DMS 273 treated with DMSO at 0.1 percent for 48 hours (cell line): ENCODE measurements around the gene IL18.
A peak's percentile ranks its signal among the peaks of the same experiment; 100 is the strongest.
"Not testable (repeated sequence)": the region's sequence is repeated elsewhere in the genome, so short reads cannot be mapped to it uniquely, and the experiment has no call there.

Source experiments
- DNase-seq: peaks from one replicate; lab custom pipeline; 2025; lab: John Stamatoyannopoulos, UW

The IL18 gene

DNA sequence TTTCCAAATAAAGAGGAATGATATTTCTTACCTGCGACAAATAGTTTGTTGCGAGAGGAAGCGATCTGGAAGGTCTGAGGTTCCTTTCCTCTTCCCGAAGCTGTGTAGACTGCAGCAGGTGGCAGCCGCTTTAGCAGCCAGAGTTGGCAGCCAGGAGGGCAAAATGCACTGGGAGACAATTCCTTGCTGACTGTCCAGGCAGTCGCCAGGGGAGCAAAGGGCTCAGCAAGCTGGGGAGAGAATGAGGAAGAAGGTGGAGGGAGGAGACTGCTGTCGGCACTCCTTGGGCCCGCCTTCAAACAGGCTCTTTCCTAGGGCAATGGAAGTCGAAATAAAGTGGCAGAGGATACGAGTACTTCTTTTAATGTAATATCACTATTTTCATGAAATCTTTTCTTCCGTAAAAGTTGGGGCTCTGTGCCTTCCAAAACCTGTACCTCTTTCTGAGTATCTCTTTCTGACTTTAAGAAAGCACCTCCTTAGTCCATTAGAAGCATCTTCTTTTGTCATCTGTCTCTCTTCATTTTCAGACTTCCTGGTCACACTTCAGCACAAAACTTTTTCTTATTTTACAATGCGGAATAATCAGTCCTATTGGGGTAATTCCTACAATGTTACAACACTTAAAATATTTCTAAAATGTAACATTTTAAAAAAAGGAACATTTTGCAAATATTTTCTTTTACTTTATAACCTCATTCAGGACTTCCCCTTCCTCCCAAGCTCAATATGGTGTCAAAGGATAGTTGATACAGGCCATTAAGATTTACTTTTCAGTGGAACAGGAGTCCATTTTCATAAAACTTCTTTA is at the start of gene IL18:
IL18 (minus strand) TSS at position 220 of the 811 bp plus-strand sequence. CDS start 9,041 bp downstream, outside the sequence.
- no peak for DNase-seq

DNA sequence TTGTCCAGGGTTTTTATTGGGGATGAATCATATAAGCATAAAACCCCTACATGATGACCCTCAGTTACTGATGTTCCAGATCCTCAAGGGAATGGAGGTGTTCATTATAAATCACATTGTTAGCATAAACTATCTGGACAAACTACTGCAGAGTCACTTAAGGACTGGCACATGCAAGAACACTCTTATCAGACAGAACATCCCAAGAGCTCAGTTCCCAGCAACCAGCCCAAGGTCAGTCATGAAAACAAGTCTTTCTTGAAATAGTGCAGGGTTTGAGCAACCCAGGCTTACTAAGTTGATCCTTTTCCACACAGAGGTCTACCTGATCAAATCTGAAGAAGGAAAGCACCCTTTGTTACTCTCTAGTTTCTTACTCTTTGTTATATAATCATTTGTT is 48.8 kb upstream of the IL18 start:
- DNase-seq: no peak

DNA sequence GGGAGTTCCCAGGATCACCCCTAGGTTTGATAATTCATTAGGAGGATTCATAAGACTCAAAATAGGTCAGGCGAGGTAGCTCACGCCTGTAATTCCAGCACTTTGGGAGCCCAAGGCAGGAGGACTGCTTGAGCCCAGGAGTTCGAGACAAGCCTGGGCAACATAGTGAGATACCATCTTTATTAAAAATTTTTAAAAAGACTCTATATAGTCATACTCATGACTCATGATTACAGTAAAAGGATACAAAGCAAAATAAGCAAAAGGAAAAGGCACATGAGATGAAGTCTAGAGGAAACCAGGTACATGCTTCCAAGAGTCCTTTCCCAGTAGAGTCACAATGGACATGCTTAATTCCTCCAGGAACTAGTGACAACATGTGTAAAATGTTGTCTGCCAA is 48.4 kb upstream of the IL18 start:
- no peak for DNase-seq

DNA sequence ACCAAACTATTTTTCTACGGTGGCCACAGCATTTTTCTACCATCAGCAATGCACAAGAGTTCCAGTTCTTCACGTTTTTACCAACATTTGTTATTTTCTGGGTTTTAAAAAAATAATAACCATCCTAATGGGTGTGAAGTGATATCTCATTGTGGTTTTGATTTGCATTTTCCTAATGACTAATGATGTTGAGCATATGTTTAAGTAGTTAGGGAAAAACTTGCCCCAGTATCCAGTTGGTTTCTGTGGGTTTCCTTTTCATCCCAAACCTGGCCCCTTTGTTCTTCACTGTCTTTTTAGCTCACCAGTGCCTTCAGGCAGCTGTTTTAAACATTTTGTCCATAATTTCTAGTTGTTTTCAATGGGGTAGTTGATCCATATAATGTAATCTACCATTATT is 47.6 kb upstream of the IL18 start:
- DNase-seq: no peak

DNA sequence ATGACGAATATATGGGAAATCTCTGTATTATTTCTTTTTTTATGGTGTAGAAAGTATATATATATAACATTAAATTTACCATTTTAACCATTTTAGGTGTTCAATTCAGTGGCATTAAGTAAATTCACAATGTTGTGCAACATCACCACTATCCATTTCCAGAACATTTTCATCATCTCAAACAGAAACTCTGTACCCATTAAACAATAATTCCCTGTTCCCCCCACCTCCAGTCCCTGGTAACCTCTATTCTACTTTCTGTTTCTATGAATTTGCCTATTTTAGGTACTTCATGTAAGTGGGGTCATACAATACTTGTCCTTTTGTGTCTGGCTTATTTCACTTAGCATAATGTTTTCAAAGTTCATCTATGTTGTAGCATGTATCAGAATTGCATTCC is 47.0 kb upstream of the IL18 start:
- DNase-seq: no peak

DNA sequence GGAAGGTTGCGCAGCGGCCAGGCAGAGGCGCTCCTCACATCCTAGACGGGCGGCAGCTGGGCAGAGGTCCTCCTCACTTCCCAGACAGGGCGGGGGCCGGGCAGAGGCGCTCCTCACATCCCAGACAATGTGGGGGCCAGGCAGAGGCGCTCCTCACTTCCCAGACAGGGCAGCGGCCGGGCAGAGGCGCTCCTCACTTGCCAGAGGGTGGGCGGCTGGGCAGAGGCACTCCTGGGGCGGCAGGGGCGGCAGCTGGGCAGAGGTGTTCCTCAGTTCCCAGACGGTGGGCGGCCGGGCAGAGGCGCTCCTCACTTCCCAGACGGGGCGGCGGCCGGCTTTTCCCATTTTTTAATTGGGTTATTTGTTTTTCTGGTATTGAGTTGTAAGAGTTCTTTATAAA is 42.2 kb upstream of the IL18 start:
- DNase-seq: no peak

DNA sequence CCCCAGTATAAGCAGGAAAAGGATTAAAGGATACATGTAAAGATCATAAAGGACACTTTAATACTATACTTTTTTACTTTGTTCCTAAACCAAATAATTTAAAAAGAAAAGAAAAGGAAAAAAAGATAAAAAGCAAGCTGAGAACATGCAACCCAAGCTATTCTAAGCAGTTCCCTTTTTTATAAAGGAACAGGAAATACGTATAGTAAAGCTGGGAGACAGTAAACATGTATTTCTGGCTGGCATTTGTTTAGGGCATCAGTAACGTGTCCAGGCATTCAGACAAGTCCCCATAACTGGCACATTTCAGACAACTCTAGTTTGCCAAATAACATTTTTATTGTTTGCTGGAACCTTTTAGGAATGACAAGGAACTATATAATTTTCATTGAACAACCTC is 36.4 kb upstream of the IL18 start:
- DNase-seq: no peak

DNA sequence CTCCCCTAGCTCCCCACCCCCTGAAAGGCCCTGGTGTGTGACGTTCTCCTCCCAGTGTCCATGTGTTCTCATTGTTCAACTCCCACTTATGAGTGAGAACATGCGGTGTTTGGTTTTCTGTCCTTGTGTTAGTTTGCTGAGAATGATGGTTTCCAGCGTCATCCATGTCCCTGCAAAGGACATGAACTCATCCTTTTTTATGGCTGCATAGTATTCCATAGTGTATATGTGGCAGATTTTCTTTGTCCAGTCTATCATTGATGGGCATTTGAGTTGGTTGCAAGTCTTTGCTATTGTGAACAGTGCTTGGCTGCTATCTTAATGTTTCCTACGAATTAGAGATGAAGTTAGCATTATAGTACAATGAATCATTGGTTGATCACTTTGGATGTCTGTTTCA is 35.2 kb upstream of the IL18 start:
- DNase-seq: not testable (repeated sequence)

DNA sequence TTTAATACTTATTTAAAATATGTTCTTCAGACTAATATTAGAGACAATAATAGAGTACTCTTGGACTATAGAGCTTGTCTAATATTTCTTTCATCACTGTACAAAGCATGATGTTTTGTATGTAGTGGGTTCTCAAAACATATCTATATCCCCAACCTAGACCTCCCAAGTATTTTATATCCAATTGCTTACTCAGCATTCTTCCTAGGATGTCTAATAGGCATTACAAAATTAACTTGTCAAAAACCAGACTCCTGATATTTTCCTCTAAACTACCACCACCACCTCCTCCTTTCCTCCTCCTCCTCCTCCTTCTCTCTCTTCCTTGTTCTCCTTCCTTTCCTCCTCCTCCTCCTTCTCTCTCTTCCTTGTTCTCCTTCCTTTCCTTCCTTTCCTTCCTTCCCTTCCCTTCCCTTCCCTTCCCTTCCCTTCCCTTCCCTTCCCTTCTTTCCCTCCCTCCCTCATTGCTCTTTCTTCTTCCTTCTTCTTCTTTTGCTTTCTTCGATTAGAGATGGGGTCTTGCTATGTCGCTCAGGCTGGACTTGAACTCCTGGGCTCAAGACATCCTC is 32.7 kb upstream of the IL18 start:
- DNase-seq: no peak

DNA sequence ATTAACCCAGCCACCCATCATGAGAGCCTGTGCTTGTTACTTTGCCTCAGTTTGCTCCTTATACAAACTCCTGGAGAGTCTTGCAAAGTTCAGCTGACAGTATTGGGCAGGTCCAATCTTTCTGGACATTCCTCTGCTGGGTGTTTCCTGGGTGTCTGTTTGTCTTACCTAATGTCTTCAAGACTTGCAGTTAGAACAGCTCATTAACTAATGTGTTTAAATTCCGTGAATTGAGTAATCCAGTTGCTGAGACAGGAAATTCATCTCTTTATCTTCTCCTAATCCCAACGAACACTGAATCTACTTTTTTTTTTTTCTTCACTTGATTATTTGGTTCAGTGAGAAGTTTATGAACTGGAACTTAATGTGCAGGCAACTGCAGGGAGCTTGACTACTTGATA is 32.1 kb upstream of the IL18 start:
- no peak for DNase-seq

DNA sequence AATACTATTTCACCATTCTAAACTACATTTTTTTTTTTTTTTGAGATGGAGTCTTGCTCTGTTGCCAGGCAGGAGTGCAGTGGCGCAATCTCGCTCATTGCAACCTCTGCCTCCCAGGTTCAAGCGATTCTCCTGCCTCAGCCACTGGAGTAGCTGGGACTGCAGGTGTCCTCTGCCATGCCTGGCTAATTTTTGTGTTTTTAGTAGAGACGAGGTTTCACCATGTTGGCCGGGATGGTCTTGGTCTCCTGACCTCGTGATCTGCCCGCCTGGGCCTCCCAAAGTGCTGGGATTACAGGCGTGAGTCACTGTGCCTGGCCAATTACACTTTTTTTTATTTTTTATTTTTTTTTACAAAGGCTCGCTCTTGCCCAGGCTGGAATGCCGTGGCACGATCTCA is 31.2 kb upstream of the IL18 start:
- not testable (repeated sequence) for DNase-seq

DNA sequence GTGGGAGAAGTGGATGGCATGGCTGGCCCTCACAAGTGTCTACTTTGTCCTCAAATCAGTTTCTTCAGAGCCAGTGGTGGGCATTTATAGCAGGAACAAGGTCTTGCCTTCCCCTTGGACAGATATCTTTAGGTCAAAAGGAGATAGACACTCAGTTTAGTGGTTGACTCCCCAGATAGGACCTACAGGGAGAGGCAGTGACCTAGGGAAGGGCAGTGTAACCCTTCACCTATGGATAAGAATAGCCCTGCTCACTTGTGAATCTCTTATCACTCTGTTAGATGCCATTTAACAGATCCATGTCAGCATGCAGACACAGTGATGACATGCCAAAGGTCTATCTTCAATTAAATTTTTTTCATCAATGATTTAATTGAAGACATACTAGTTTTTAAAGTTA is 22.4 kb upstream of the IL18 start:
- no peak for DNase-seq

DNA sequence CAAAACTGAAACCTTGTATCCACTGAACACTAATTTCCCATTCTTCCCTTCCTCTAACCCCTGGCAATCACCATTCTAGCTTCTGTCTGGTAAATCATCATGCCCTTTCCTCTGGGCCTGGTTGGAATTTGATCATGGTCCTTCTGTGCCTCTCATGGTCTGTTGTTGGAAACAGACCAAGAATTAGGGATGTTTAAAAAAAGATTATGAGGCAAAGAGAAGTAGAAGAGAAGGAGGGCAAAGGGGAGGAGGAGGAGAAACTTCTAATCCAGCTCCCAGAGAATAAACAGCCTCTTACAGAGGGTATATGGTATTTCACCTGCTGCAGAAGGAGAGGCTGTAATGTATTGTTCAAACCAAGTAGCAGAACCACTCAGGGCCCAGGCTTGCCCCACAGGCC is 22.0 kb upstream of the IL18 start:
- no peak for DNase-seq

DNA sequence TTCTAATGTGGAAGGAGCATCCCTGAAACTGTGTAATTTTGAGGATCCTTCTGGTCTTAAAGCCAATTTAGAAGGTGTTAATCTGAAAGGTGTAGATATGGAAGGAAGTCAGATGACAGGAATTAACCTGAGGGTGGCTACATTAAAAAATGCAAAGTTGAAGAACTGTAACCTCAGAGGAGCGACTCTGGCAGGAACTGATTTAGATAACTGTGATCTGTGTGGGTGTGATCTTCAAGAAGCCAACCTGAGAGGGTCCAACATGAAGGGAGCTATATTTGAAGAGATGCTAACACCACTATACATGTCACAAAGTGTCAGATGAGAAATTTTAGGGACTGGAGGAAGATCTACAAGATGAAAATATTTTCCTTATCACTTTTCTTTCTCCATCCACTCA is 19.0 kb upstream of the IL18 start:
- DNase-seq: no peak

DNA sequence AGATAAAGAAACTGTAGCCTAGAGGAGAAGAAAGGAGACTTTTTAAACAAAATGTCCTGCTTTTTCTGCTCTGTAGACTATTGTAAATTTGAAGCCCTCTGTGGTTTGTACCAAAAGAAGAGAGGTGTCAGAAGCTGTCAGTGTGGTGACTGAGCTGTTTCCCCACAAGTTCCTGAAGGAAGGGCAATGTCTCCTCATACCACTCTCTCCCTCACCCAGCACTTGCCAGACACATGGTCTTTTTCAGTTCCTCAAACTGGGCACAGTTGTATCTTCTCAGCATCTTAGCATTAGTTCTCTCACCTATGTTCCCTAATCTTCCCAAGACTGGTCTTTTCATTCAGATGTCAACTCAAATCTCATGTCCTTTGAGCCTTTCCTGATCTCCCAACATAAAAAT is 15.7 kb upstream of the IL18 start:
- DNase-seq: no peak

DNA sequence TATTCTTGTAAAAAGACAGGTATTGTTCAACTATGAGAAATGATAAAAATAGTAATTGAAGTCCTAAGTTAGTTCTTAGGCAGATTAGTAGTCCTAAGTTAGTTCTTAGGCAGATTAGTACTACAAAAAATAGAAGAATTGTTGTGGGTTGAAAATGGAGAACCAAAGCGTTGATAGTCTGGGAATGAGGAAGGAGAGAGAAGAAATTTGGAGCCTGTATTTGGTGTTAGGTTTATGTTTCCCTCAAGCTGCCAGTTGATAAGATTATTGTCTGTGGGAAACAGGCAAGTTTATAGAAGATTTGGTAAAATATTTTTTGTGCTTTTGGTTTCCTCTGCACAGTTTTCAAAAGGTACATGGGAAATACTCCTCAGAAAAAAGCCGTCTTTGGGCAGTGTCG is 15.0 kb upstream of the IL18 start:
- no peak for DNase-seq

DNA sequence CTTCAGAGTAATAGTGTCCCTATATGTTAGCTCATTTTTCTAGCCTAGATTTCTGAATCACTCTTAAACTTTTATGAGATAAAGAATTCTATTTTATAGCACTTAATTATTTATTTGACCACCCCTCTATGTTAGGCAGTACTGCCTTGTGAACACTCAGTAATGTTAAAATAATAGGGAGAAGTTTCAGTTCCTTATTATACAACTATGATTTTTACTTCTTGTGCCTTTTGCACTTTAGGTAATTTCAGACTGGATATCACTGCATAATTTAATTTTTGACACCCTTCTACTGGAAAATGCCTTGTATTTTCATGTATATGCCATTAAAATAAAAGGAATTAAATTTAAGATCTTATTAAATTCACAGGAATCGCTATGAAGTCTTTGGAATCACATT is 14.5 kb upstream of the IL18 start:
- DNase-seq: no peak

DNA sequence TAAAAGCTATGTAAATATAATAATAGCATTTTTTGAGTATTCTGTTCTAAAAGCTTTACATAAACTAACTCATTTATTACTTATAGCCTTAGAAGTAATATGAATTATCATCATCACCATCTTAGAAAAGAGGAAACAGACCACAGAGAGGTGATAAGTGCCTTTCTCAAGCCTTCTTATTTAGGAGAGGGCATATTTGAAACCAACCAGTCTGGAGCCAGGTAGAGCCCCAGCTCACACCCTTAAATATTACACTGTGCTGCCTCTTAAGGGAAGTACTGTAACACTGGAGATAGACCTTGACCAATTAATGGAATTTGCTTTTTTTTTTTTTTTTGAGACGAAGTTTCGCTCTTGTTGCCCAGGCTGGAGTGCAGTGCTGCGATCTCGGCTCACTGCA is 13.7 kb upstream of the IL18 start:
- DNase-seq: no peak

DNA sequence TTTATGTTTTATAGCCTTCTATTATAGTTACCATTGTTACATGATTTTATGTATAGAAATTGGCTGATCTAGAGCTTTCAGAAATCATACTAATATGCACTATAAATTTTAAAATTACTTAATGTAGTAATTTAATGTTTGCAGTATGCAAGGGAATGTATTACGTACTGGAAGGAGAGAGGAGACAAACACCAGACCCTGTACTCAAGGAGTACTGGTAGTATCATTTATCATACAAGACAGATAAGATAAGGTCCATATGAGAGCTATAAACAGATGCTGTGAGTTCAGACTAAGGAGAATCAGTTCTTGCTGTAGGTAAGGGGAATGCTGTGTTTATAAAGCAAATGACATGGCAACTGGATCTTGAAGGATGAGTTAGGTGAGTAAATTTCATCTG is 12.2 kb upstream of the IL18 start:
- DNase-seq: no peak

DNA sequence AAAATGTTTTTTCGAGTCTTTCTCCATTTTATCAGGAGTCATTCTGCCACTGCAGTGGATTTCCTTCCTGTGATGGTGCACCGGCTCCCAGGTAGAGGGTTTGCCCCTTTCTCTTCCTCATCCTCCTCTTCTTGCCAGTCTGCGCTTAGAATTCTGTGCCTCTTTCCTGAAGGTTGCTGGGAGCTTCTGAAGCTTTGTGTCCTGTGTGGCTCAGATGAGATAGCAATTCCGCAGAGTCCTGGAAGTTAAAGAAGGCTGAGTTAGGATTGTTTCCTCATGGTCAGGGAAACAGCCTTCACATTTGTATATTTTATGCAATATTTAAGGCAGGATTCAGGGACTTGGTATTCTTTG is 11.7 kb upstream of the IL18 start:
- DNase-seq: no peak

DNA sequence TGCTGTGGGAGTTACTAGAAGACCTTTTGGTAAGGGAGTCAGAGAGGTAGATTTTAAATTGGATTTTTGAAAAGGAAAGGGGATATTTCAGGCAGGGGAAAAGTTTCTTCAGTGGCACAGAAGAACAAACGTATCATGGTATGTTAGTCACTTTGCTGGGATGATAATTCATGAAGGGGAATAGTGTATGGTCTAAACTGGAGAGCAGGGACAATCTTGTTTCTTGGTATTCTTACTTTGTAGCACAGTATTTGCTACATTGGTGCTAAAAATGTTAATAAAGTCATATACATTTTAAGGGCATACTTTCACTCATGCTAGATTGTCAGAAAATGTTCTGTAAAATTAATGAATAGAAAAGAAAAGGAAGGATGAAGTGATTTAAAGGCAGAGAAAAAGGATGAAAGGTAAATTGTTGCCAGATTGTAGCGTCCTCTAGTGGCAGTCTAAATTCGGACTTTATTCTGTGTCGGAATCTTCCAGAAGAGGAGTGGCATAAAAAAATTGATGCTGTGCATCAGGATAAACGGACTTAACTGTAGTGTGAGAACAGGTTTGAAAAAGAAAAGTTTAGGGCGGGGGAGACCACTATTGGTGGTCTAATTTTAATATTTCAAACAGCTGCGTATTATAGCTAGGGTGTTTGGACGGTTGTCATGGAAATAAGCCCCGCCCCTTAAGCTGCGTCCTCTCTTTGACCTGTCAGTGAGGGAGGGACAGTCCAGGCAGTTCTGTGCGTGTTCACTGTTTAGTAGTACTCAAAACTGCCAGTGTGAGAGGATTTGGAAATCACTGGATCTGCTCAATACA is 11.1 kb upstream of the IL18 start, which contains the start of gene BCO2:
BCO2 (plus strand) TSS at position 724 of the 810 bp plus-strand sequence. CDS start 90 bp downstream, outside the sequence.
- peak; percentile 0 for DNase-seq

DNA sequence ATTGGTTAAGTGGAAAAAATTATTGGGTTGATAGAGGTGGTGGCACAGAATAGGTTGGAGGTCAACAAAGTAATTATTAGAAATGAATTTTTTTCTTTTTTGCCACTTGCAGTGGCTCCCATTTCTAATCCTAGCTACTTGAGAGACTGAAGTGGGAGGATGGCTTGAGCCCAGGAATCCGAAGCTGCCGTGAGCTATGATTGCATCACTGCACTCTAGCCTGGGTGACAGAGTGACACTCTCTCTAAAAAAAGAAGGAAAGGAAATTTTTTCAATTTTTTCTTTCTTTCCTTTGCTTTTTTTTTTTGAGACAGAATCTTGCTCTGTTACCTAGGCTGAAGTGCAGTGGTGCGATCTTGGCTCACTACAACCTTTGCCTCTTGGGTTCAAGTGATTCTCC is 9.3 kb upstream of the IL18 start:
- no peak for DNase-seq

DNA sequence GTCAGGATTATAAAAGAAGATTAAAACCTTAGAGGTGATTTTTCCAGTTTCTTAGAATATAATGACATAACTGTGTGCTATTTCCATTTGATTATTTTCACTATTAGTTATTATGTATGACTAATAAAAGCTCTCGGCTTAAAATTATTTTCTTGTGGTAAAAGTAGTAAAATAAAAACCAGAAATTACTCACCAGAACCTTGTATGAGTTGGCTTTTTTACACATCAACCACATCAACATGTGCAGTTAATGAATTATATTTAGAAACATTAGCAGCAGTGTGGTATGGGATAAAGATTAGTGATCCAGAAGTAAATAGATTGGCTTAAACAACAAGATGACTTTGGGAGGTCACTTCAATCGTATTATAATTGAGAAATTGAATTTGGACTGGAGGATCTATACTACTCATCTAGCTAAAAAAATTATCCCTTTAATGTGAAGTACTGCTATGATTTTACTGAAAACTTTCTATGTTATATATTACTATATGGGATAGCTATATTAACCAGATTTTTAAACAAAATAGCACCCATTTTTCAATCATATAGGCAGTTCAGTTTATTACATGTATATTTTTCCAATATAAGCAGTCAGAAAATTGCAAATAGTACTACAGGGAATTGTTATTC is 8.6 kb upstream of the IL18 start:
- no peak for DNase-seq
